Measurements from ENCODE around the gene SUMO3.
"Not testable (repeated sequence)": the region's sequence is repeated elsewhere in the genome, so short reads cannot be mapped to it uniquely, and the experiment has no call there.

Gene SUMO3

DNA sequence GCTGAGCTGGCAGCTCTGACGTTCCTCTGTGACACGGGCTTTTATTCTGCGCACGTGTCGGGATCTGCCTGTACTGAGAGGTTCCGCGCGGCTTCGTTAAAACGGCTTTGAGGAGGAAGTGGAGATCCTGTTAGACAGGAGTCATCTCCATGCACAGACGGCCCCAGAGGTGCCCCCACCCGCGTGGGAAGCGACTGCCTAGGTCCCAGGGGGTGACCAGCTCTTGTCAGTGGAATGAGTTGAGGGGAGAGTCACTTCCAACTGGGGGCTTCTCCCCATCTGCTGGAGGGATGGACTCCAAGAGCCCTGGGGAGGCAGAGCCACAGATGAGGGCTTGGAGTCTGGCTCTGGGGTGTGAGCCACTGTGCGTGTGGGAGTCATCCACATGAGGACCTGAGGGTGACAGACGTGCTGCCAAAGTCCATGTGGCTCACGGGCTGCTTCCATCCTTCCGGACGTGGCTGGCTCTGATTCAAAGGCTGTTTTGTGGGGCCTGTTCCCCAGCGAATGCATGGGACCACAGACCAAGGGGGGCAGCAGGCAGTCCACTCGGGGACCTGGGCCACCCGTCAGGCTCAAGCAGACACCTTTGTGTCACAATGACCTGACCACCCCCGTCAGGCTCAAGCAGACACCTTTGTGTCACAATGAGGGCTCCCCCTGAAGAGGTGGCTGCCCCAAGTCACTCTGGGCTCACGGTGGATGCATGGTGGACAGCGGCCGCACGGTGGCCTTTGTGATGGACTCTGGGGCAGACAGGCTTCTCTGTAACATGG lies 28.8 kb upstream of the SUMO3 start:
- DNase-seq (ENCODE audit: low spot score): peak; percentile 68

DNA sequence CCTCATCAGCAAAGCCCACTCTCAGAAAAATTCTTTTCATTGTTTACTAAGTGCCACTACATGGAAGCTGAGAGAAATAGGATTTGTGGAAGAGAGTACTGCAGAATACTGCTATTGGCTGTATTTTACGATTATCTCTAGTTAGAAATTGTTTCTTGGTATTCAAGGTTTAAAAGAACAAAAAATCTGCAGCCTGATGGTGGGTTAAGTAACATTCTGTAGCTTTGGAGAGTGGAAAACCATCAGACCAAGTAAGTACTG lies 28.3 kb upstream of the SUMO3 start:
- DNase-seq (ENCODE audit: low spot score): no peak

DNA sequence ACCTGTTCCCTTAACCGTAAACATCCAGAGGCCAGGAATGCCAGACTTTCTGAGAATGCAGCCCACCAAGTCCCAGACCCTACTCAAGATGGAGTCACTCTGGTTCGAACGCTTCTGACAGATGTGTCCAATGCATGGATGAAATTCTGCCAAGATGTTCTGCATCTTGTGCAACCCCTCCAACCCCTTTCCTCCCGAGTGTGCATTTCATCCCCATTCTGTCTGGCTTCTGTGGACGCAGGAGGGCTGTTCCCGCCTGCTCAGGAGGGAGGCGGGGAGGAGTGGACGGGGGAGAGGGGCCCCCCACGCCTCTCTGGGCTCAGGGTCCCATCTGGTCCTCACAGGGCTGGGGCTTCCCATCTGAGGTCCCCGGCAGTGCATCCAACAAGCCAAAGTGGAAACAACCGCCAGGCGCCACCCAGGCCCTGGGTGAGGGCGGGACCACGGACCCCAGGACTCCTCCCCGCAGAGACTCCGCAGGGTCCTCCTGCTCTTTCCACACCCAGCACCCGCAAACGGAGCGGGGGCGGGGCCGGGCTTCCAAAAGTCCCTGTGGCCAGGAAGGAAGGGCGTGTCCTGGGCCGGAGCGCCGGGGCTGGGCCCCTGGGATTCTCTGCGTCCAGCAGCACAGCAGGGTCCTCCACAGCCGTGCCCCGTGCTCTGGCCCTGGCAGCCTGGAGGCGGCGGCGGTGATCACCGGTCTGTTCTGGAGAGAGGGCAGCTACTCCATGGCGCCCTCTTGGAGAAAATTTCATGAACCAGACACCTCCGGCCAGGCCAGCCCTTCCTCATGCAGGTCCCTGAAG lies 27.8 kb upstream of the SUMO3 start:
- peak; percentile 89 for DNase-seq (ENCODE audit: low spot score)

DNA sequence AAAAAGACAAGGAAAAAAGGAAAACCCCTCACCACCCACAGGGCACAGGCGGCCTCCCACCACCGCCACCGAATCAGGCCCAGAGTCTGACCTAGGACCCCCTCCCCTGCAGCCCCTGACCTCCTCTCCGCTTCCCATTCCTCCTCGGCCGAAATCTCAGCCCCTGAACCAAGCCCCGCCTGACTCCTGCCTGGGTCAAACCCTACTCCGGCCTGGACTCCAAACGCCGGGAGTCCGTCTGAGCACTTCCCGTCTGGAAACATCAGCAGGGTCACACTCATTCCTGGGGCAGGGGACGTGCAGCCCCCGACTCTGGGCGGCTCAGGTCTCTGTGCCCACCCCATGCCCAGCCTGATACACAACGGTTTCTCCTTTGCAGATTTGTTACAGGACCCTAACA lies 26.4 kb upstream of the SUMO3 start:
- DNase-seq (ENCODE audit: low spot score): no peak

DNA sequence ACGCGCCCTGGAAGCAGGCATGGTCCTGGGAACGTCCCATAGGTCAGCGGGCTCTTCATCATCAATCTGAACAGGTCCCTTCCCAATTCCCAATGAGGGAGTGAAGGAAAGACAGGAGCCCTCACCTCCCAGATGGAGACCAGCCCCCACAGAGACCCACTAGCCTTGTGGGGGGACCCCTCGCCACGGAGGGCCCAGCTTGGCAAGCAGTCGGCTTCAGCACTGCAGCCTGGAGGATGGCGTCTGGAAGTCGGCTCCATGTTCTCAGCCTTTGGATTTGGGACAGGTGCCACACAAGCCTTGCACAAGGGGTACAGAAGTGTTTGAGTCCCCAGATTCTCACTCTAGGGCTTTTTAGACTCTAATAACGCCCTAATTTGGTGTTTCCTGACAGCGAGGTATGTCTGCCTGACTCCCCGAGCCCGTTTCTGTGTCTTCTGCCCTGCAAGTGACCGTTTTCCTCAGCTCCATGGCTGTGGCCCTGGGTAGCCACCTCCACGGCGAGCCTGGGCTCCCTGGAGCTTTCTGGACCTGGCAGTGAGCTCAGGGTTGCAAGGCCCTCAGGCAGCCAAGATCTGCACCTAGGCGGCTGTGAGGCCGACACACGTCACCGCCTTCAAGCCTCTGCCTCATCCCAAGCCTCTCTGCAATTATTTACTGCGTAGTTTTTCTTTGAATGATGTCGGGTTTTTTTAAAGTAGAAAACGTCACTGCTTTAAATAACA lies 25.0 kb upstream of the SUMO3 start:
- no peak for DNase-seq (ENCODE audit: low spot score)

DNA sequence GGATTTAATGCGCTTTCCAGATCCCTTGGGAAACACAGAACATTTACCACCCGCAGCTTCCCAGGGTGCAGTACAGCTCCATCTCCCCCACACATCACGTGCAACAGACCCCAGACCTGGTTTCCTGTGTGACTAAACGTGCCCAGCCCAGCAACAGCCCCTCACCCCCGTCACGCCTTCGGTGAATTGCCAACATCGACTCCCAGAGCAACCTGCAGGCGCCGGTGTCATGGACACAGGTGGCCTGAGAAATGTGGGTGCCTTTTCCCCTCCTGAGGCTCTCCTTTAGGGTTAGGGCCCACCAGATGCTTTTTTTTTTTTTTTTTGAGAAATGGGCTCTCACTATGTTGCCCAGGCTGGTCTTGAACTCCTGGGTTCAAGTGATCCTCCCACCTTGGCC lies 24.2 kb upstream of the SUMO3 start:
- no peak for DNase-seq (ENCODE audit: low spot score)

DNA sequence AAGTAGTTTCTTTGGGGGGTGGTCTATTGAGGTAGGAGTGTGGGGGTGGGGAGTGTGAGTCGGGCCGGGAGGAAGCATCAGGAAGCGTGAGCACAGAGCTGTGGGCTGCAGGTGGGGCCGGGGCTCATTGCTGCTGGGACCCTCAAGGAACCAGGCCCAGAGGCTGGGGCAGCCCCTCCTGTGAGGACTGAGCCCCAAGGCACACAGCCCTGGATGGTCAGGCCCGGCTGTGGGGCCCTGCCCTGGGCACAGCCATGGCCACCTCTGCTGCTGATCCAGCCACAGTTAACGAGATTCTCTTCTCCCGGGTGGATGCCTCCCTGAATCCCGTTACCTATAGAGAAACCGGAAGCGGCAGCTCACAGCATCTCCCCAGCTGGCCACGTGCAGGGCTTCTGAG lies 22.9 kb upstream of the SUMO3 start:
- DNase-seq (ENCODE audit: low spot score): no peak

DNA sequence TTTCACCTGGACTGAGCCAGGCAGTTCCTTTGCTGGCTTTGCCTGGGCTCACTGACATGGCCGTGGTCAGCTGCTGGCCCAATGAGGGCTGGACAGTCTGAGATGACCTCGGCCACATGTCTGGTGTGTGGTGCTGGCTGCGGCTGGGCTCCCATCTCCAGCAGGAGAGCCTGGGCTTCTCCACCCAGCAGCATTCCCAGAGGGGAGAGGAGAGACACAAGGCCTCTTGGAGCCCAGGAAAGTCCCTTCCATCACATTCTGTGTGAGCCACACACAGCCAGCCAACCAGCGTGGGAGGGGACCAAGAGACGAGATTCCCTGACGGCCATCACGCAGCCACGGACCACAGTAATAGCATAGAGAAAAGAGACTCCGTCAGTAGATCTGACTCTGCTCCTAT lies 21.1 kb upstream of the SUMO3 start:
- no peak for DNase-seq (ENCODE audit: low spot score)

DNA sequence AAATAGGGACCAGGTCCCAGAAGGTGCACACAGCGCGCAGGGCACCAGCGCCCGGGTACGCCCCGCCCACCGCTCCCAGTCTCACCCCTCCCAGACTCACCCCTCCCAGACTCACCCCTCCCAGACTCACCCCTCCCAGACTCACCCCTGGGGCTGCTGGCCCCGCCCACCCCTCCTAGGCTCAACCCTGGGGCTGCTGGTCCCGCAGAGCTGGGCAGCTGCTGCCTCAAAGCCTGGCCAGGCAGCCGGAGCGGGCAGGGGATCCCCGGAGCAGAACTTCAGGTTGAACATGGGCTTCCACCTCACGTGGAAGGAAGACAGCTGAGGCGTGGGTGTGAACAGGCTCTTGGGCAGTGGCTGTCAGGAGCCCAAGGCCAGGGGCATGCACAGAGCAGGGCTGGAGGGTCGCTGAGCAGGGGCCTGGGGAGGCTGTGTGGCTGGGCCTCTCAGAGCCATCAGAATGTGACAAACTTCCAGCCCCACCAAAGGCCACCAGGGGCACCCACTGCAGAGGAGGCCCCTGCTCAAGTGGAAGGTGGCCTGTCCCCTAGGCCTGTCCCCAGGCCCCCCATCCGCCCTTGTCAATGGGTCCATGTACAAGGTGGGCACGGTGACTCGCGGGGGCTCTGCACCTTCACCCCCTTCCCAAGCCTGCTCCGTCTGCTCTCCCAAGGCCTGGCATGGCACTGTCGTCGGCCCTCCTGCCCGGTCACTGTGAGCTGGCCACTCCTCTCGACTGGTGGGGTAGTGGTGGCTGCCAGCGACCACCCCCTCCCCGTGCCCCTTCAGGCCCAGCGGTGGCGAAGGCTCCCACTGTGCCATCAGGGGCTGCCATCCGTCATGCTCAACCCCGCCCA lies 20.4 kb upstream of the SUMO3 start:
- no peak for DNase-seq (ENCODE audit: low spot score)

DNA sequence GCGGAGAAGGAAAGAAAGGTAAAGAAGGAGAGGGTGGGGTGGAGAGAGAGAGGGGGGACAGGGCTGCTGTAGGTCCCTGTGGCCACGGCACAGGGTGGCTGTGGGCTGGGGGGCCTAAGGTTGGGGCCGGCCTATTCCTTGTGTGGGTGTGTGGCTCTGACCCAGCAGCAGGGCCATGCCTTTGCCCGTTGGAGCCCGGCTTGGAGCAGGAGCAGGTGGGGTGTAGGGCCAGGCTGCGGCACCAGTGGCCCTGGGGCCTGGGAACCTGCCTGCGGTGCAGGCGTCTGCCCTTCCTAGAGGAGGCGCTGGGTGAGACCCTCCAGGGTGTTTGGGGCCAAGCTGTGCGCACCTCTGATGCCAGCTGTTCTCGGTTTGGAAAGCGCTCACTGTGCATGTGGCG lies 19.7 kb upstream of the SUMO3 start:
- no peak for DNase-seq (ENCODE audit: low spot score)

DNA sequence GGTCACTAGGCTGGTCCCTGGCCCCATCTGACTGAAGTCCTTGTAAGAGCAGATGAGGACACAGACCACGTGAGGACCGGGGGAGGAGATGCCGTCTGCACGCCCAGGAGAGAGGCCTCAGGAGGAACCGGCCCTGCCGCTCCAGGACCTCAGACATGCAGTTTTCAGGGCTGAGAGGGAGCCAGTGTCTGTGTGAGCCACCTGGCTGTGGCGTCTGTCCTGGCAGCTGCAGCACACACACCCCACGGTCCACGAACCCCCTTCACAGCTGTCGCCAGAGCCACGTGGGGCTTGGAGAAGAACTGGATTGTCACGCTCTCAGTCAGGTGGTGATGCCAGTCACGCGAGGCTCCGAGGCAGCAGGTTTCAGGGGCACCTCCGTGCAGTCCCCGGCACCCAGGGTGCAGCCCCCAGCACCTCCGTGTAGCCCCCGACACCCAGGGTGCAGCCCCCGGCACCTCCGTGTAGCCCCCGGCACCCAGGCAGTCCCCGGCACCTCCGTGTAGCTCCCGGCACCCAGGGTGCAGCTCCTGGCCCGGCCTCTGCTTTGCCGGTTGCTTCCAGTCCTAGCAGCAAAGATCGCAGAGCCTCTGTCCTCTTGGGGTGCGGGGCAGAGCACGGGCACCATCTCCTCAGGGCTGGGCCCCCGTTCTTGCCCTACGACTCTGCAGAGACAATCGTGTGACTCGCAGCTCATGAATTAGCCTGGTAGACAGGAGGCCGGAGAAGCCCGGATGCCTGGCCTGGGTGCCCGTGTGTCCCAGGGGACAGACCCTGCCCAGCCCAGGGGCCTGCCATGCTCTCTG lies 19.0 kb upstream of the SUMO3 start:
- peak; percentile 64 for DNase-seq (ENCODE audit: low spot score)

DNA sequence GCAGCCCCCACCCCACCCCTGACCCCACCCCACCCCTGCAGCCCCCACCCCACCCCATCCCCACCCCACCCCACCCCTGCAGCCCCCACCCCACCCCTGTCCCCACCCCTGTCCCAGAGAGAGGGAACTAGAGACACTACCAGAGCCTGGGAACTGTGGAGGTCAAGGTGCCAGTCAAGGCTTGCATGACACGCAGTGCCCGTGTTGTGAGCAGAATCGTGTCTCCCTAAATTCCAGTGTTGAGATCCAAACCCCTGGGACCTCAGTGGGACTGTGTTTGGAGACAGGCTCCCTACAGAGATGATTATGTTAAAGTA lies 18.4 kb upstream of the SUMO3 start:
- no peak for DNase-seq (ENCODE audit: low spot score)

DNA sequence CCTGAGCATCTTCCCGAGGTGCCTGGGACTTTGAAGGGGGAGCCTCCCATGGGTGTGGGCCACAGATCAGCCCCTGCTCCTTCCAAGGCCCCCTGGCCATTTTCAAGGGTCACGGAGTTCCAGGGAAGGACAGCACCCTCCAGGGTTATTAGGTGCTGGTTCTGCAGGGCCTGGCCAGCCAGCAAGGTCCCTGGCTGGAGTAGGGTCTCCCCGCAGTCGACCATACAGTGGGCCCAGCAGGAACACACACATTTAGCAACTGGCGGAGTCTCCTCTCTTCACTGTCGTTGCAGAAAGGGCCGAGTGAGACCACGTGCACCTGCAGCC lies 17.7 kb upstream of the SUMO3 start:
- no peak for DNase-seq (ENCODE audit: low spot score)

DNA sequence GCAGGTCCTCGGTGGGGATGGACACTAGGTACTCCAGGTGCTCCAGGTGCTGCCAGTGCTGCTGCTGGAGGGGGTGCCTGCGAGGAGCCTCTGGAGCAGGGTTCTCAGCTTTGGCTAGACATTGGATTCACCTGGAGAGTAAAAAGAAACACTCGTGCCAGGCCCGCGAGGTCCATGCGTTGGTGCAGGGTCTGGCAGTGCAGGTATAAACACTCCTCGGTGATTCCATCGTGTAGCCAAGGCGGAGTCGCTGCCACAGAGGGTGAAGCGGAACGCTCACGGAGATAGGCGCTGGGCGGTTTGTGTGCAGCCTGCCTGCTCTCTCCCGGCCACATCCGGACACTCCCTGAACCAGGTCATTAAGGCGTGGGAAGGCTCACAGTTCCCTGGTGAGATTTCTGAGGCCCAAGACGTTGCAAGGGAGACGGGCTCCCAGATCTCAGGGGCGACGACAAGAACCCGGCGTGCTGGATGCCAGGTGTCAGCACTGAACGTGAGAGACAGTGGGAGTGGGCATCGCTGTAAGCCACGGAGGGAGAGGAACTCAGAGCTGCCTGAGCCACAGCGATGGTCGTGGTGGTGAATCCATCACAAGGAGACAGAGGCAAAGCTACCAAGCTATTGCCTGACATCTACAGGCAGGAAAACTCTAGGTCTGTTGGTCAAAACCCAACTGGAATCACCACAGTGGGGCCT lies 17.2 kb upstream of the SUMO3 start:
- no peak for DNase-seq (ENCODE audit: low spot score)

DNA sequence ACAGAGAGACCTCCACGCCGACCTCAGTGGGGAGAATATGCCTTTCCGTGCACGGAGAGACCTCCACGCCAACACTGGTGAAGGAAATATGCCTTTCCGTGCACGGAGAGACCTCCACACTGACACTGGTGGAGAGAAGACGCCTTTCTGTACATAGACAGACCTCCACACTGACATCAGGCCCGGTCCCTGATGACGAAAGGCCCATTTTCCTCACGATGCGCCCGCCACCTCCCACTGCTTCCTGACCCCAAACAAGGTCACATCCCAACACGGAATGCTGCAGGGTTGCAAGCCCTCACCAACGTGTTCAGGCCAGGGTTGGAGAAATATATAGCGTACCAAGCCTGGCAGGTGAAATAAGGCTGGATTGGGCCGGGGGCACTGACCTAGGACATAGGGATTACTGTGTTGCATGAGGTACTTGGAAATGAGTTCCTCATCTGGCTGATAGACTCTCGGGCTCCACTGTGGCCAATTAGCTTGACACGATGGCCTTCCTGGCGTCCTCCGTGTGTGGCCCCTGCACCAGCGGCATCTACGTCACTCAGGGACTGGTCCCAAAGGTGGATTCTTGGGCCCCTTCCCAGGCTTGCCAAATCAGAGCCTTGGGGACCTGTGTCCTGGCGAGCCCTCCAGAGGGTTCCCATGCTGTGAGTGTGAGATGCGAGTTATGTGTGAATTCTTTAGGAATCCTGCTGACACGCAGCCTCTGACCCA lies 16.5 kb upstream of the SUMO3 start:
- no peak for DNase-seq (ENCODE audit: low spot score)

DNA sequence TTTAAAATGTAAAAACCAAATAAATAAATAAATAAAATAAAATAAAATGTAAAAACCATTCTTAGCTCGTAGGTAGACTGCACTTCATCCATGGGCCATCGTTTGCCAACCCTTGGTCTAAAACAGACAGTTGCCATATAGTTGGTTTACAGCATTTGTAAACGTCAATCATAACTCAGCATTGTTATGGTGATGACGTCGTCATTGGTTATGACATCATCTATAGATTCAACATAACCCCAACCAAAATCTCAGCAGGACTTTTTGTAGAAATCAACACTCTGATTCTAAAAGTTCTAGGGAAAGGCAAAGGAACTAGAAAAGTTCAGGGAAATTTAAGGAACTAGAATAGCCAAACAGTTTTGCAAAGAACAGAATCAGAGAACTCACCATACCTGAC lies 15.8 kb upstream of the SUMO3 start:
- DNase-seq (ENCODE audit: low spot score): no peak

DNA sequence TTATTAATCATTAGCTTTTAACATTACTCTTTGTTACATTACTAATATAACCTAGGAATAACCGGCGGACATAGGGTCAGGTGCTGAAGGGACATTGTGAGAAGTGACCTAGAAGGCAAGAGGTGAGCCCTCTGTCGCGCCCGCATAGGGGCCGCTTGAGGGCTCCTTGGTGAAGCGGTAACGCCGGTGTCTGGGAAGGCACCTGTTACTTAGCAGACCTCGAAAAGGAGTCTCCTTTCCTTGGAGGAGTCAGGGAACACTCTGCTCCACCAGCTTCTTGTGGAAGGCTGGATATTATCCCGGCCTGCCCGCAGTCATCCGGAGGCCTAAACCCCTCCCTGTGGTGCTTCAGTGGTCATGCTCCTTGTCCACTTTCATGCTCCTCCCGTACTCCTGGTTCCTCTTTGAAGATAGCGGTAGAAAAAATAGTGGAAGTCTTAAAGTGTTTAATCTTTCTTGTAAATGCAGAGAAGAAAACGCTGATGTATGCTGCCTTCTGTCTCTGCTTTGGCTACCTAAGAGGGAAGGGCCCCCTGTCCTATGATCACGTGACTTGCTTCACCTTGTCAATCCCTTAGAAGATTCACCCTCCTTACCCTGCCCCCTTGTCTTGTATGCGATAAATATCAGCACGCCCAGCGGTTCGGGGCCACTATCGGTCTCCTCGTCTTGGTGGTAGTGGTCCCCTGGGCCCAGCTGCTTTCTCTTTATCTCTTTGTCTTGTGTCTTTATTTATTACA lies 14.8 kb upstream of the SUMO3 start:
- DNase-seq (ENCODE audit: low spot score): not testable (repeated sequence)

DNA sequence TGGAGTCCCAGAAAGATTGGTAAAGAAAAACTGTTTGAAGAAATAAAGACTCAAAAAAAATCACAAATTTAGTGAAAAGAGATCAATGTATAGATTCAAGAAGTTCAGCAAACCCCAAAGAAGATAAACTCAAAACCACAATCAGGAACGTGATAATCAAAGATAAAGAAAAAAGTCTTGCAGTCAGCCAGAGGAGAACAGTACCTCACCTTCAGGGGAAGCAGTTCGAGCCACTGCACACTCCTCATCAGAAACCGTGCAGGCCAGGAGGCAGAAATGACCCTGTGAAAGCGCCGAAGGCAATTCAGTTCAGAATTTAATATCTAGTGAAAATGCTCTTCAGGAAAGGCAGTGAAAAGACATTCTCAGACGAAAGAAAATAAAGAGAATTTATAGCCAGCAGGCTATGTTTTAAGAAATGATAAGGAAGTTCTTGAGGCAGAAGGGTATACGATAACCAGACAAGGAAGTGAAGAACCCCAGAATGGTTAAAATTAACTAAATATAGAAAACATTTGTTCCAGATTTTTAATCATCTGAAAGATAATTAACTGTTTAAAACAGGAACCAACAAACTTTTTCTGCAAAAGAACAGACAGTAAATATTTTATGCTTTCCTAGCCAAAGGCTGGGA lies 13.5 kb upstream of the SUMO3 start:
- no peak for DNase-seq (ENCODE audit: low spot score)

DNA sequence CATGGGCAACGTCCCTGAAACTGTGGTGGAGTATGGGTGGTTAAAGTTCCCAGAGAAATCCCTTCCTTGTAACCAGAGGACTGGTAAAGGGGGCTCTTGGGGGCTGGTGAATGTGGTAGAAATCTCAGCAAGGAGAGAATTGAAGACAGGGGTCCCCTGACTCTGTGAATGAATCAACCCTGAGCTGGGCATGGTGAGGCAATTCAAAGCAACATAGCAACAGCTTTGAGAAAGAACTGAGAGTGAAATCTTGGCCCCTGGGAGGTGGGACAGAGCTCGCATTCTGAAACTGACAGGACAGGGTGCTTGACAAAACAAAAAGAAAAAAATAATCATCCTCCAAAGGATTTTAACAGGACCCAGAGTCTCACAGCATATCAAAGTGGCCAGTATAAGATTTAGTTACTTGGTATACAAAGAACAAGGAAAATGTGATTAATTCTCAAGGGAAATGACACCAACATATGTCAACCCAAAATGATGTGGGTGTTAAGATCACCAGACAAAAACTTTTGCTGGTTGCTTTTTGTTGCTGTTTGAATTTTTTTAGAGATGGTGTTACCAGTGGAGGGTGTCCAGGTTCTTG lies 11.7 kb upstream of the SUMO3 start:
- no peak for DNase-seq (ENCODE audit: low spot score)

Measured in GM03348 (cell line).